Measurements from ENCODE around the gene RSRP1.

DNA sequence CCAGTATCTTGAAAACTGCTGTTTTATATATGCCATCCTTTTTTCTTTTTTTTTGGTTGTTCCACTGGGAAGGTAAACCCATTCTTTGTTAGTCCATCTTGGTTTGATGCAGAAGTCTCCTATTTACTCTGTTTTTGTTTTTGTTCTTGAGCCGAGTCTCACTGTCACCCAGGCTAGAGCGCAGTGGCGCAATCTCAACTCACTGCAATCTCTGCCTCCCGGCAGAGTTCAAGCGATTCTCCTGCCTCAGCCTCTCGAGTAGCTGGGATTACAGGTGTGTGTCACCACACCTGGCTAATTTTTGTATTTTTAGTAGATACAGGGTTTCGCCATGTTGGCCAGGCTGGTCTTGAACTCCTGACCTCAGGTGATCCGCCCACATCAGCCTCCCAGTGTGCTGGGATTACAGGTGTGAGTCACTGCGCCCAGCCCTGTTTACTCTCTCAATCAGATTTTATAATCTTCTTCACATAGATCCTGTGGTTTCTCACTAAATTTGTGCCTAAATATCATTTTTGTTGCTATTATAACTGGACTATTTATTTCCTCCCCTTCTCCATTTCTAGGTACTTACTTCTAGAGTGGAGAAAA, 27.5 kb downstream of the RSRP1 start:
- TF ChIP-seq POLR2A (IDR thresholded peaks at IDR 0.05; ENCODE audit: low read depth, low read length) (no peak), TAF1 (IDR thresholded peaks at IDR 0.05; ENCODE audit: low read depth, low read length) (no peak), POLR2AphosphoS5 (IDR thresholded peaks at IDR 0.05; ENCODE audit: low read depth, low read length) (no peak), SPI1 (IDR thresholded peaks at IDR 0.05; ENCODE audit: low read depth, low read length) (no peak)

All from GM12891 (cell line).